GM21367 (cell line): ENCODE results near the gene LTF.
"Not testable (repeated sequence)": the region's sequence is repeated elsewhere in the genome, so short reads cannot be mapped to it uniquely, and the experiment has no call there.

Experiments used
- ATAC-seq: cut with Tn5 transposase; IDR thresholded peaks from one replicate; pipeline ENCODE4 v1.9.1; 2021; ENCODE audit not compliant: unreplicated experiment

LTF gene

DNA sequence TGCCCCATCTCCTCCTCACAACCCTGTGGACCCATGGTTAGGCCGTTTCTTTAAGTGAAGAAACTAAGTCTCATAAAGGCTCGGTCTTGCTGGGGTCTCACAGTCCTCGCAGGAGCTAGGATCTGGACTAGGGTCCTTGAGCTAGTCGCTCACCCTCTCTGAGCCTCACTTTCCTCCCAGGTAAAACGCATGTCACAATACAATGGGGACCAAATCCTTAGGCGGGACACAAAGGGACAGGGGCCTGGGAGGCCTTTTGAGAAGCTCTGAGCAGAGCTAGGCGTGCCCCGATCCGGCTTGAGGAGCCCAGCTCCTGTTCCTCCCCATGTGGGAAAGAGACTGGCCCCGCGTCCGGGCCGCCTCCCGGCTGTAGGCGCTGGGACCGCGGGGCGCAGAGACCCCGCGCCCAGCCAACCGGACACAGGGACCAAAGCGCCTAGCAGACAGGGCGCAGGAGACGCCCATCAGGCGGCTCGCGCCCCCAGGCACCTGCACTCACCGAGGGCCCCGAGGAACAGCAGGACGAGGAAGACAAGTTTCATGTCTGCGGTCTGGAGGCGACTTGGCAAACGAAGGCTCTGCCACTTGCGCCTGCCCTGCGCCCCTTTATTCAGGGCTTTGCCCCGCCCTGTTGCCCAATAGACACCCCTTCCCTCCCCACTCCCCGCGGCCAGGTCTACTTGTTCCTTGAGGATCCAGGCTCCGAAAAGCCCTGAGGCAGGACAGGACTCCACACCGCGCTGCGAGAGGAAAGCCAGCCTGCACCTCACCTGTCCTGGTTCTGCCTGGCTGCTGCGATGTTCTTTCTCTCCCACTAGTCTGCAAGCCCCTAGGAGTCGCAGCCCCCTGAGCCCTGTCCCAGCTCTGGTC, at the start of gene LTF:
TSS of gene LTF (minus strand) at position 580 of the 870 bp plus-strand sequence. CDS start at position 542, 38 bp downstream.
- ATAC-seq: no peak

DNA sequence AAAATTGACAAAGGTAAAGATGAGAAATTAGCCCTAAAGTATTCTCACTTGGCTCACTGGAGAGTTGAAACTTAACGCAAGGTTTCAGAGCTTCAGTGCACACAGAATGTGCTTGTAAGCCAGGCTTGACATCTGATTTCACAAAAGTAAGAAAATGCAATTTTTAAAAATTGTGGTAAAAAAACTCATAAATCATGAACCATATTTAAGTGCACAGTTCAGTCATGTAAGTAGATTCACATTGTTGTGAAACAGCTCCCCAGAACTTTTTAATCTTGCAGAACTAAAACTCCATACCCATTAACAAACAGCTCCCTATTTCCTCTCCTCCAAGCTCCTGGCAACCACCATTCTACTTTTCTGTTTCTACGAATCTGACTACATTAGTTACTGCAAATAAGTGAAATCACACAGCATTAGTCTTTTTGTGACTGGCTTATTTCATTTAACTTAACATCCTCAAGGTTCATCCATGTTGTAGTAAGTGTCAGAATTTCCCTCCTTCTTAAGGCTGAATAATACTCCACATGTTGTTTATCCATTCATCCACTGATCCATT, 47.6 kb upstream of the LTF start:
- ATAC-seq: no peak

DNA sequence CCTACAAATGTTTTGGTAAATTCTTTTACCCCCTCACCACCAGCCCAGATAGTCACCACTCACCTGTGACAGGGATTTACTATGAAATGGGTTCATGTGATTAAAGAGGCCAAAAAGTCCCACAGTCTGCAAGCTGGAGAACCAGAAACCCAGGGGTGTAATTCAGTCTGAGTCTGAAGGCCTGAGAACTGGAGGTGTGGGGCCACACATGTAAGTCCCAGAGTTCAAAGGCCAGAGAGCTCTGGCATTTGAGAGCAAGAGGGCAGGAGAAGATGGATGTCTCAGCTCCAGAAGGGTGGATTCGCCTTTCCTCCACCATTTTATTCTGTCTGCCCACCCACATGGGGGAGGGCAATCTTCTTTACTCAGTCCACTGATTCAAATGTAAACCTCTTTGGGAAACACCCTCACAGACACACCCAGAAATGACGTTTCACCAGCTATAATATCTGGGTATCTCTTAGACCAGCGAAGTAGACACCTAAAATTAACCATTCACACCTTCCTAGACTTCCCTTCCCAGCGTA, 45.0 kb upstream of the LTF start:
- ATAC-seq: no peak

DNA sequence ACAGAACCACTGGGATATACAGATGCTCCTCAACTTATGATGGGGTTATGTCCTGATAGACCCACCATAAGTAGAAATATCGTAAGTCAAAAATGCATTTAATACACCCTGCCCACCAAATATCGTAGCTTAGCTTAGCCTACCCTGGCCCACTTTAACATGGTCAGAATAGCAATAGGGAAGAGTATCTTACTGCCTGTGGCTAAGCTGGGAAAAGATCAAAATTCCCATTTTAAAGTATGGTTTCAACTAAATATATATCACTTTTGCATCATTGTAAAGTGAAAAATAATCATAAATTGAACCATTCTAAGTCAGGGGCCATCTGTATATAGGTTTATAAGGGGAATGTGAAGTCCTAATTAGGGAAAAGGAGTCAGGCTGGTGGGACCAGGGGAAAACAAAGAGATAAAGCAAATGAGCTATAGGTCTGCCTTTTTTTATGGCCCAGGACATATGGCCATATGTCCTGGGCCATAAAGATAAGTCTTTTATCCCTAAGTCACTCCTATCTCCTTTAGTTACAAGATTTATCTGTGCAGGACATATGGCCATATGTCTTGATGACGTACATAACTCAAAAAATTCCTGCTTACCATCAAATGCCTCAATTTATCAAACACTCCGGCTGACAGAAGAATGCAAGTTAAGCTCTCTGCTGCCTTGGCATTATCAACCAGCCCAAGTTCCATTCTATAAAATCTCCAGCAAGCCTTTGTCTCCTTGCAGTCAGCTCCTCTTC, 44.3 kb upstream of the LTF start:
- no peak for ATAC-seq

DNA sequence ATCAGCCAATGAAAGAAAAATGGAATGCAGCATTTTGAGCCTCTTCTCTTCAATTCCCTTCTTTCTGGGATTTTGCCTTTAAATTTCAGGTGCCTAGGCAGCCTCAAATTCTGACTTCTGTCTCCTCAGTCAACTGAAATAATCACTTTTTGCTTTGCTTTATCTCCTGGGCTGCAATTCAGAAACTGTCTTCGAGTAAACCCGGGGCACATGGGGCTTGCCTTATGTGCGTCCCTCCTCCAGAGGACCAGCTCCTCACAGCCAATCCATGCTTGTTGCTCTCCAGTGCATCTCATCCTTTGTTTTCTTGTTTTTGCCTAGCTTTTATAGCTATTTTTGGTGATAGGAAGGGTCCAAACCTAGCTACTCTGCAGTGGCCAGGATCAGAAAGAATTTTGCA, 41.8 kb upstream of the LTF start:
- ATAC-seq: no peak

DNA sequence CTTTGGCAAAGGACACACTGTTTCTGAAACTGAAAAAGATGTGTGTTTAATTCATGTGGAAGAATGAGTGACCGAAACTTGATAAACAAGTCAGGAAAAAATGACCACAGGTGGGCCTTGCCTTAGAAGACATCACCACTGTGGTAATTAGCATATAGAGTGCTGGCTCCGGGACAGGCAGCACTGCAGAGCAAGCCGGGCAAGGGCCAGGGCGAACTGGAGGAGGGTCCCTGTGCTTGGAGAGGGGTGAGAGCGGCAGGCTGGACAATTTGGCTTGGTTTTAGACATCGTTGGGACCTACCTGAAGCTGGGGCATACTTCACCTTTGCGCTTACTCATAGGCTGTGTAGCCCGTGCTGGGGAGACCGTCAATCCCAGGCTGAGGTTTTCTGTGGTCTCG, 41.2 kb upstream of the LTF start:
- no peak for ATAC-seq

DNA sequence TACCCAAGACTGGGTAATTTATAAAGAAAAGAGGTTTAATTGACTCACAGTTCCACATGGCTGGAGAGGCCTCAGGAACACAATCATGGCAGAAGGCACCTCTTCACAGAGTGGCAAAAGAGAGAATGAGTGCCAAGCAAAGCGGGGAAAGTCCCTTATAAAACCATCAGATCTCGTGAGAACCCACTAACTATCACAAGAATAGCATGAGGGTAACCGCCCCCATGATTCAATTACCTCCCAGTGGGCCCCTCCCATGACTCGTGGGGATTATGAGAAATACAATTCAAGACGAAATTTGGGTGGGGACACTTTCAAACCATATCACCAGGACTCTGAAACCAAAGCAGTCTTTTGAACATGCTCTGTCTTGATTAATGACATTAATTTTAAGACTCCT, 40.1 kb upstream of the LTF start:
- ATAC-seq: no peak

DNA sequence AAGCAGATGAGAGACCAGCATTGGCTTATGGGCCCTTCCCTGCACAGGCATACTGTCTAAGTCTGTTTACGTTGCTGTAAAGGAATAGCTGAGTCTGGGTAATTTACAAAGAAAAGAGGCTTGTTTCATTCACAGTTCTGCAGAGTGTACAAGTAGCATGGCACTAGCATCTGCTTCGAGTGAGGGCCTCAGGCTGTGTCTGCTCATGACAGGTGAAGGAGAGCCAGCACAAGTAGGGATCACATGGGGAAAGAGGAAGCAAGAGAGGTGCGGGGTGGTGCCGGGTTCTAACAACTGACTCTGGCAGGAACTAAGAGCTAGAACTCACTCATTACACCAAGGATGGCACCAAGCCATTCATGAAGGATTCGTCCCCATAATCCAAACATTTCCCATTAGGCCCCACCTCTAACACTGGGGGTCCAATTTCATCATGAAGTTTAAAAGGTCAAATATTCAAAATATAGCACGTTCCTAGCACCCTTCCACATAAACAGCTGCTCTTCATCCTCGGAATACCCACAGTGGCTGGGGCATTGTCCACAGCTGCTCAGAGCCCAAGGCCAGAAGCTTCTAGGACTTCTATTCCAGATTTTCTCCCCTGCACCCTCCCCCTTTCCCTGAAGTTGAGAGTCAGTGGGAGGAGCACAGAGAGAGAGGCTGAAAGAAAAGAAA, 38.6 kb upstream of the LTF start:
- ATAC-seq: no peak

DNA sequence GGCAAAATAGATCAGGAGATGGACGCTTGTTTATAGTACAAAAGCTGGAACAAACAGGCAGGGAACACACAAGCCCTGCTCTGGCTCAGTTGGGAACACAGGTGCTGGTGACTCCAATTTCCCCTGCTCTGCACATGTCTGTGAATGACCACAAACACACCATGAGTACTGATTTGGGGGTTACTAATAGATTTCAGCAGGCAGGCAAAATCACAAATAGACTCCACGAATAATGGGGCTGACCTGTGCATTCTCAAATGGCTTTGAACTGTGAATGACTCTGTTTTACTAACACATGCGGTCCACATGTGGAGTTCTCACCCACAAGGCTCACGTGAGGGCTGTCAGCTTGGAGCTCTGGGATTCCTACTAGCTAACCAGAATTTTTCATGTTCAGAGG, 37.0 kb upstream of the LTF start:
- no peak for ATAC-seq

DNA sequence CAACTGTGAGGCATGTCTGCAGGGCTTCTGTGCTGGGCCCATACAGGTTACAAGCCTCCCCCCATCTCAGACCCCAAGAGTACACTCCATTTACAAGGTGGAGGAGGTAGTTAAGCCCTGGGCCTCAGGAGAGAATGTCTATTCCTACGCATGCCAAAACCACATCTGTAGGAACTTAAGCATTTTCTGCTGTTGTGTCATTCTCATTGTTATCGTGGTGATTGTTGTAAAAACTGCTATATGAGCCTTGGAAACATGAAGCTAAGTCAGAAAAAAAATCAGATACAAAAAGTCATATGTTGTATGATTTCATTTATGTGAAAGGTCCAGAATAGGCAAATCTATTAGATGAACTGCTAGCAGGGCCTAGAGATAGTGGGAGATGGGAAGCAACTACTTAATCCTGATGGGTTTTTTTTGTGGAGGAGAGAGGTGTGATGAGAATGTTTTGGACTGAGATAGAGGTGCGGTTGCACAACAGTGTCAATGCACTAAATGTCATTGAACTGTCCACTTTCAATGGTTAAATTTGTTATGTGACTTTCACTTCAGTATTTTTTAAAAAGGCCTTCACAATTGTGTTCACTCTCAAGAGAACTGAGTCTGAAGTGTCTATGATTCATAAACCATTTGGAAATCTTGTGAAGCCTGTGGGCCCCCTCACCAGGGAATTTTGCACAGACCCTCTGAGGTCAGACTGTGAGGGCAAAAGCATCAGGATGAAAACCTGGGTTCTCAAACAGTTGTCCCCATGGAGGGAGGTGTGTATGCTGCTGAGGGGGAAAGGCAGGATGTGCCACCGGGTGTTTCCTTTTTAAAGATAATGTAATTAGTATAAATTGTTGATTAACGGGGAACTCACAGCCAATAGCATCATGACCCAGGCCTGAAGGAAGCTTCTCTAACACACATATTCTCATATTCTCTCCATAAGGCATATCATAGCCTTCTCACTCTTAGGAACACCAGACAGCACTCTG, 36.2 kb upstream of the LTF start:
- ATAC-seq: no peak

DNA sequence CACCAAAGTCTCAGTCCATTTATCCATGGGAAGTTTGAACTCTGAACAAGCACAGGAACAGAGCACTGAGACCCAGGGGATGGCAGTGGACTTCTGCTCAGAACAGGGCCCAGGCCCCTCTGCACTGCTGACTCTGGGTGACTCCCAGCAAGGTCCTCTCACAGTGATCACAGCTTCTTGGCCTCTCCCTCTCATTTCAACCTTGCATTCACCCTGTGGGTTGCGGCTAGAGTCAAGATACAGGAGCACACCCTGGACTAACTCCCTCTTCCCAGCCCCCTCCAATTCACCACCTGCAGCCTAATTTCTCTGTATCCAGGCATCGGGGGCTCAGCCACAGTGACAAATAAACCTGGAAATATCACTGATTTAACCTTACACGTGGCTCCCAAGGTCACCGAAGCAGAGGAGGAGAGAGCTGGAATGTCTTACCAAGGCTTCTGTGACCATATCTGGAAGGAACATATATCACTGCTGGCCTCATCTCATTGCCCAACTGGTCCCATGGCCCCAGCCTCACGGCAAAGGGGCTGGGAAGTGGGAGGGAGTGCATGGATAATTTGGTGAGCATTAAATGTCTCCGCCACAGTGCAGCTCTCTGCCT, 34.3 kb upstream of the LTF start:
- ATAC-seq: no peak

DNA sequence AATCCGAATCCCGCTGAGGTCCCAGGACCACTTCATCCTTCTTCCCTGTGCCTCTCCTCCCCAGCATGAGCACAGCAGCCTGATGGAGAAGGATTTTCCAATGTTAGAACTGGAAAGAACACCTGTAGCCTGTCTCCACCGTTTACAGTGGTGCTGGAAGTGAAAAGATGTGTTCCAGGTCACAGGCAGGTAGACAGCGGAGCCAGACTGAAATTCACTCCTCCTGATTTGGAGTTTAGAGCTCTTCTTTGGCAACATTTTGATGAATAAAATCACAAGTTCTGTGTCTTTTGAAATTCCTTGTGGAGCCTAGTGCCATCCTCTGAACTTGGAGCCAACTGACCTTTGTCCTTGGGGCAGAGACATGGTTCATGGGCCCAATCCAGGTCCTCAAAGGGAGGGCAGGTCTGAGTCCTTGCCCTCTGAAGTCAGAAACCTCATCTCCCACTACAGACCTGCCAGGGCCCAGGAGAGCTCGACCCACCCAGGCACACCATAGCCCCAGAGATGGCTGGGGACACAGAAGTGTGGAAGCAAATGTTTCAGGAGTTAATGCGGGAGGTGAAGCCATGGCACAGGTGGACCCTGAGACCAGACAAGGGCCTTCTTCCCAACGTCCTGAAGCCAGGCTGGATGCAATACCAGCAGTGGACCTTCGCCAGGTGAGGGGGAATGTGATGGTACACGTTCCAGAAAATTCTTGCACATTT, 33.0 kb upstream of the LTF start, which contains the start of gene RTP3:
TSS of gene RTP3 (plus strand) at position 421 of the 710 bp plus-strand sequence. CDS start at position 508, 87 bp downstream.
- ATAC-seq: no peak

DNA sequence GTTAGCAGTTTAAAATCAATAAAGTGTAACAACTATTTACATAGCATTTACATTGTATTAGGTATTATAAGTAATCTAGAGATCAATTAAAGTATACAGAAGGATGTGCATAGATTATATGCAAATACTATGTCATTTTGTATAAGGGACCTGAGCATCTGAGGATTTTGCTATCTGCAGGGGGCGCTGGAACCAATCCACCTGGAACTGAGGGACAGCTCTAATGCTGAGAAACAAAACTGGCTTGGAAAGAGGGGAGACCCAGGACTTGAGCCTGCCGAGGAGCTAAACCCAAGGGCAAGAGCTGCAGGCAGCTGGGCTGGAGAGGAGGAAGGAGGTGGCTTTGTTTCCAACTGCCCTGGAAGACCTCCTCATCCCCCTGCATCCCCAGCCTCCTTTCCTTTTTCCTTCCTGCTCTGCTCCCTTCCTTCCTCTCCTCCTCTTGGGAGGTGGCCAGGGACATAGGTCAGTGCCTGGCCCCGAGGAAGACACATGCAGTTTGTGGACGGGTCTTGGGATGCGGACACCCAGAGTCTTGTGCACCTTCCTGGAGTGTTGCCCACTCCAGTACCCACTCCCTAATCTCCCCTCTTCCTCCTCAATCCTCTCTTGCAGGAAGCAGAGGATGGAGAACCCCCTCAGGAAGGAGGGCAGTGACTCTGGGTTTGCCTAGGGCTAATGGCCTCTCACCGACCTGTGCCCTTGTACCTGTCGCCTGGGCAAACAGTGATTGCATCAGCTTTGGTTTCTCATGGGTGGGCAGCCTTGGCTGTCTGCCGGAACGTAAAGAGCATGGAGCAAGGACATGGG, 32.2 kb upstream of the LTF start:
- ATAC-seq: no peak

DNA sequence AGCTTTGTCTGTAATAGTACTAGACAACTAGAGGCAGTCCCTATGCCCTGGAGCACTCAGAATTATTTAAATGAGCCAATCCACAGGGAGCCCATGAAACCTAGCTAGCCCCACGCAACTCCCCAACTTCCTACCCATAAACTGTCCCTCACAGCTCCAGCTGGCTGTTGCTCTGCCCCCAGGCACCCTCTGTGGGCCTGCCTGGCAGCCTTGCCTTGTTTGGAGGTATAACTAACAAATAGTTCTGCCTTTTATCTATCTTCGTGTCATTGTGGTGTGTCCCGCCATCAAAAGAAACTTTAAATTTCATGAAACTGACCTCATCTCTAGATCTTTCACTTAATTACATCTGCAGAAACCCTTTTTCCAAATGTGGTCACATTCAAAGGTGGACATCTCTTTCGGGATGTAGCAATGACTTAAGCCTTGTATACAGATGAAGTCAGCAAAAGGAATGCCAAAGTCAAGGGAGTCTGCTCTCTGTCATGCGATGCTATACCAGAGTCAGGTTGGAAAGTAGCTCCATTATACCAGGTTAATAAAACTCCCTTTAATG, 31.3 kb upstream of the LTF start:
- ATAC-seq: no peak

DNA sequence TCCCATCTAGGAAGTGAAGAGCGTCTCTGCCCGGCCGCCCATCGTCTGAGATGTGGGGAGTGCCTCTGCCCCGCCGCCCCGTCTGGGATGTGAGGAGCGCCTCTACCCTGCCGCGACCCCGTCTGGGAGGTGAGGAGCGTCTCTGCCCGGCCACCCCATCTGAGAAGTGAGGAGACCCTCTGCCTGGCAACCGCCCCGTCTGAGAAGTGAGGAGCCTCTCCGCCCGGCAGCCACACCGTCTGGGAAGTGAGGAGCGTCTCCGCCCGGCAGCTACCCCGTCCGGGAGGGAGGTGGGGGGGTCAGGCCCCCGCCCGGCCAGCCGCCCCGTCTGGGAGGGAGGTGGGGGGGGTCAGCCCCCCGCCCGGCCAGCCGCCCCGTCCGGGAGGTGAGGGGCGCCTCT, 29.8 kb upstream of the LTF start:
- ATAC-seq: not testable (repeated sequence)

DNA sequence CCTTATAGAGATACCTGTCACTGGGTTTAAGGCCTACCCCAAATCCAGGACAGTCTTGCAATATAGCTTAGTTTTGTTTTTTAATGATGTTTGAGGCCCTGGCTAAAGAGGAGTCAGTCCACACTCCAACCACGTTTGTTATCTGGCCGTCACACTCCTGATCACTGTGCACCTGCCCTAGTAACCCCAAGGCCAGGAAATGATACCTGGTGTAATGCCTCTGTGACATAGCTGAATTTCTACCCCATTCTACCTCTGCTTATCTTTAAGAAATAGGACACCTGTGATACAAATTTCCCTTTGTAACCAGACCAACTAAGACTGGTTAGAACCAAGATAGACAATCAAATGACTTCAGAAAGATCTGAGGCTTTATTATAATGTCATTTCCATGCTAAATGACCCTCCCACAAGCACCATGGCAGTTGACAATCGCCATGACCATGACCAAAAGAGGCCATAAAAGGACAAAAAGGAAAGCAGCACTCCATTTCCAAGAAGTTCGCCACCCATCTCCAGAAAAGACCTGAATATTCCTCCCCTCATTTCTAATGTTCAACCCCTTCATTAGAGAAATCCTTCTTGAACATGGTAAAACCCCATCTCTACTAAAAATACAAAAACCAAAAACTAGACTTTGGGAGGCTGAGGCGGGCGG, 28.3 kb upstream of the LTF start:
- ATAC-seq: no peak
